Endothelial cell of umbilical vein (primary cell): ENCODE measurements around the gene BPHL.

Source experiments
- EZH2 ChIP-seq: IDR thresholded peaks from 2 replicates; pipeline ENCODE4 v1.6.1; 2012; ENCODE audit warnings: borderline replicate concordance, low read depth, mild to moderate bottlenecking, moderate library complexity, low read length, inconsistent platforms; ENCODE audit not compliant: severe bottlenecking
- FOS ChIP-seq: IDR thresholded peaks from 2 replicates; pipeline ENCODE4 v1.6.1; 2011; ENCODE audit warnings: mild to moderate bottlenecking, low read length, moderate library complexity, borderline replicate concordance; ENCODE audit not compliant: insufficient read depth
- GATA2 ChIP-seq: IDR thresholded peaks from 2 replicates; pipeline ENCODE4 v1.7.0; 2011; ENCODE audit warnings: low read depth, mild to moderate bottlenecking, moderate library complexity, mixed read lengths, low read length; ENCODE audit not compliant: insufficient read length, insufficient read depth
- JUN ChIP-seq: IDR thresholded peaks from 2 replicates; pipeline ENCODE4 v1.6.1; 2011; ENCODE audit warnings: borderline replicate concordance, low read depth; ENCODE audit not compliant: insufficient read length, insufficient read depth
- MYC ChIP-seq: IDR thresholded peaks from one replicate; pipeline ENCODE4 v1.6.1; 2011; ENCODE audit warnings: mild to moderate bottlenecking, low read depth, low read length
- POLR2A ChIP-seq: IDR thresholded peaks from 2 replicates; pipeline ENCODE4 v1.6.1; 2012; ENCODE audit warnings: low read depth, mild to moderate bottlenecking, control low read depth, low read length
- POLR2AphosphoS5 ChIP-seq: IDR thresholded peaks from 2 replicates; pipeline ENCODE4 v1.6.1; 2012; ENCODE audit warnings: low read depth, mild to moderate bottlenecking, control low read depth, low read length, moderate library complexity; ENCODE audit not compliant: insufficient read depth
- TF ChIP-seq, protein P1 (sequence below), 2 donors: IDR thresholded peaks; 1 replicate in 1 of 2; 2 replicates in 1 of 2; pipeline ENCODE4 v1.5.1; 2011; ENCODE audit warnings: low read length in 2 of 2, mild to moderate bottlenecking in 2 of 2, moderate library complexity in 2 of 2, control low read depth in 1 of 2, inconsistent platforms in 1 of 2, low read depth in 1 of 2; ENCODE audit not compliant: insufficient read depth in 1 of 2; ENCODE audit errors: extremely low read depth in 1 of 2
- TF ChIP-seq, protein P2 (sequence below): IDR thresholded peaks from 2 replicates; pipeline ENCODE4 v1.6.1; 2011; ENCODE audit not compliant: insufficient read depth, insufficient read length

DNA sequence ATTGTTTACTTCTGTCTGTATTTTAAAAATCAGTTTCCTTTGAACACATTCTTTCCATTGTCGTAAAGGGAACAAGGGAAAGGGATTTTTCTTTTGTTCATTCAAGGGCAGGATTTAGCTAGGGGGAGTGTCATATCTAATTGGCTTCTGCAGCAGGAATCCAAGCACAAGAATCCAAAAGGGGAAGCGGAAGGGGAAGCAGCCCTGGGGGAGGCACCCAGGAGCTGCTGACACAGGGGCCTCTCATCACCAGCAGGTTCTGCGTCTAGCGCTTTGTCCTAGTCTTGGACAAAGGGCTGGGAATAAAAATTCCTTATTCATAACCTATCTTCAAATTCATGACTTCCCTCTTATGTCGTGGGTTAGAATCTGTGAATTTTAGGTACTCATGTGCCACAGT, 36.6 kb upstream of the BPHL start:
- TF ChIP-seq, protein P1, sequence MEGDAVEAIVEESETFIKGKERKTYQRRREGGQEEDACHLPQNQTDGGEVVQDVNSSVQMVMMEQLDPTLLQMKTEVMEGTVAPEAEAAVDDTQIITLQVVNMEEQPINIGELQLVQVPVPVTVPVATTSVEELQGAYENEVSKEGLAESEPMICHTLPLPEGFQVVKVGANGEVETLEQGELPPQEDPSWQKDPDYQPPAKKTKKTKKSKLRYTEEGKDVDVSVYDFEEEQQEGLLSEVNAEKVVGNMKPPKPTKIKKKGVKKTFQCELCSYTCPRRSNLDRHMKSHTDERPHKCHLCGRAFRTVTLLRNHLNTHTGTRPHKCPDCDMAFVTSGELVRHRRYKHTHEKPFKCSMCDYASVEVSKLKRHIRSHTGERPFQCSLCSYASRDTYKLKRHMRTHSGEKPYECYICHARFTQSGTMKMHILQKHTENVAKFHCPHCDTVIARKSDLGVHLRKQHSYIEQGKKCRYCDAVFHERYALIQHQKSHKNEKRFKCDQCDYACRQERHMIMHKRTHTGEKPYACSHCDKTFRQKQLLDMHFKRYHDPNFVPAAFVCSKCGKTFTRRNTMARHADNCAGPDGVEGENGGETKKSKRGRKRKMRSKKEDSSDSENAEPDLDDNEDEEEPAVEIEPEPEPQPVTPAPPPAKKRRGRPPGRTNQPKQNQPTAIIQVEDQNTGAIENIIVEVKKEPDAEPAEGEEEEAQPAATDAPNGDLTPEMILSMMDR (IDR thresholded peaks at IDR 0.05; ENCODE audit: extremely low read depth in 1 of 2, insufficient read depth in 1 of 2, low read depth in 1 of 2, low read length in 2 of 2), result no peak
- TF ChIP-seq POLR2A (no peak), JUN (no peak), MYC (no peak), EZH2 (no peak), GATA2 (no peak), POLR2AphosphoS5 (no peak), FOS (no peak)
- TF ChIP-seq, protein P2, sequence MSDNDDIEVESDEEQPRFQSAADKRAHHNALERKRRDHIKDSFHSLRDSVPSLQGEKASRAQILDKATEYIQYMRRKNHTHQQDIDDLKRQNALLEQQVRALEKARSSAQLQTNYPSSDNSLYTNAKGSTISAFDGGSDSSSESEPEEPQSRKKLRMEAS, result no peak
